NCI-H1092 (cell line): ENCODE results near the gene AIMP1.
"Not testable (repeated sequence)": the region's sequence is repeated elsewhere in the genome, so short reads cannot be mapped to it uniquely, and the experiment has no call there.

Experiments
- DNase-seq: peaks from one replicate; lab custom pipeline; 2025; lab: John Stamatoyannopoulos, UW

AIMP1 gene

DNA sequence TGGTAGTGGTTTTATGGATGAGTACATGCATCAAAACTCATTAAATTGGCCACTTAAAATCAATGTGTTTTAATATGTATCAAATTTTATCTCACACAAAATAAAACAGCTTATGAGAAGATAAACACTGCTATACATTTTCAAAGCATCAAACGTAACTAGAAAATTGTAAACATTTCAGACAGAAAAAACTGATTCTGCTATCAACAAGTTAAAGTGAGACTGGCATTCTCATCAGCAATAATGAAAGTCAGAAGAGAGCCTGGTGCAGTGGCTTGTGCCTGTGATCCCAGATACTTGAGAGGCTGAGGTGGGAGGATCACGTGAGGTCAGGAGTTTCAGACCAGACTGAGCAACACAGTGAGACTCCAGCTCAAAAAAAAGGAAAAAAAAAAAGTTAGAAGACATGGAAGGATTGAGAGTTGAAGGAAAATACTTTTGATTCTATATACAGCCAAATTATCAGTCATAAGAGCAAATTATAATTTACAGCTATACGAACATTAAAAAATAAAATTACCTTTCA lies 3.3 kb upstream of the AIMP1 start:
- no peak for DNase-seq

DNA sequence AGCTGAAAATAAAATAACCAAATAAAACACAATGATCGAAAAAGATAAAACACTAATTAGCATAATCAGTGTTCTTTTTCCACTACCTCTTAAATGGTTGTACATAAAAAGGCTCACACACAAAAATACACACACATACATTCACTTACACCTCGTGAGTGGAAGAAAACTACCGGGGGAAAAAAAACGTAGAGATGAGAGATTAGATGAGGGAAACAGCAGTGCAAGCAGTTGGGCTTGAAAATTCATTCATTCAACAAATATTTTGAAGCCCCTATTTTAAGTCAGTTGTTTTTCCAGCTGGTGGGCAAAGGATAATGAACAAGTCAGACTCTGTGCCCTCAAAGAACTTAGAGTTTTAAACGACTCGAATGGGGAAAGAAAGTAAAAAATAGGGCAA lies 1.4 kb upstream of the AIMP1 start:
- no peak for DNase-seq

- no peak for DNase-seq
Observed at GRCh38 chr4:106315476-106315967, 828 bp upstream of the AIMP1 start.

DNA sequence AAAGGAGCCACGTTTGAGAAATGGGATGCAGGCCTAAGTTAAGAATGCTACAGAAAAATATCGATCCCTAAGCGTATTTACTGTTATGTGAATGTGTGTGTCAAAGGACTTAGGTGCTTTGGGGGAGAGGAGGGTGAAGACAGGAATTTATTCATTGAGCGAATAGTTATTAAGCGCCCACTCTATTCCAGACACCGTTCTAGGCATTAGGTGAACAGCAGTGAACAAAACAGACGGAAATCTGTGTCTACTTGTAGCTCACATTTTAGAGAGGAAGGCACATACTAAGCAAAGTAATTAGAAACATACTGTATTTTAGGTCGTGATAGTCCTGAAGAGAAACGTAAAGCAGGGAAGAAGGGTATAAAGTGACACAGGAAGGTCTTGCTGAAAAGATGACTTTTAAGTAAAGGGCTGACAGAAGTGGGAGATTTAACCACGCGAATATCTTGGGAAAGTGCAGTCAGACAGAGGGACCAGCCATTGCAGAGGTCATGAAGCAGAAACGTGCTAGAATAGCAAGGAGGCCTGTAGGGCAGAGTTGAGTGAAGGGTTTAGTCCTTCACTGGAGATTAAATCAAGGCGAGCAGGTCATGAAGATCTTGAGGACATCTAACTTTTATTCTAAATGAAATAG lies 541 bp downstream of the AIMP1 start:
- DNase-seq: no peak

DNA sequence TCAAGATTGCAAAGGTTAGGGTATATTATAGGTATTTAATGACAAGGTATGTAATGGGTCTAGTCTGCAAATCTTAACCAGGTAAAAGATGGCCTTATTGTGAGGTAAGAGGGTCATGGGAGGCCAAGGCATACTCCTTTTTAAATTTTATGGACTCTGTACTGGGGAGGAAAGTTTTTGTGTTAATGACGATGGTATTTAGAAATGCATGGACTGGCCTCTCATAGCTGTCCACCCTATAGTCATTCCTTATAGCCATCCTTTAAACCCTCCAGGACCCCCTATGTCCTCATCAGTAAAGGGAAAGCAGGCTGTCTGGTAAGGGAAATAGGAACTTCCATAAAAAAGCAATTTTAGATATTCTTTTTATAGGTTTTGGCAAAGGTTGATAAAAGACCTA lies 1.5 kb downstream of the AIMP1 start:
- DNase-seq: no peak

DNA sequence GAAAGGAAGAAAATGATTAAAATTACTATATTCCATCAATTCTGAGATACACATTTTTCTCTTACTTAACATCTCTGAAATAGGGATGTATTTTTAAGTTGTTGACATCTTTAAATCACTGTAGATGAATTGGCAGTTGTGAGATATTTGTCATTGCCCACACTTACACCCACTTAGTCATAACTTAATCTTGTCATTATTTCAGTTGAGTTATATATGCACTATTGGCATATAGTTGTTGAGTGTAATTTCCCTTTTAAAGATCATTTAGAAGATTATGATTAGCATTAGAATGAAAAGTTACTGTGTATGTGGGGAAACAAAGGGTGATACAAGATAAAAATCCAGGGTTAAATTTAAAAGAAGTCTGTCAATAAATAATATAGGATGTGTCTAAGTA lies 2.2 kb downstream of the AIMP1 start:
- DNase-seq: no peak

DNA sequence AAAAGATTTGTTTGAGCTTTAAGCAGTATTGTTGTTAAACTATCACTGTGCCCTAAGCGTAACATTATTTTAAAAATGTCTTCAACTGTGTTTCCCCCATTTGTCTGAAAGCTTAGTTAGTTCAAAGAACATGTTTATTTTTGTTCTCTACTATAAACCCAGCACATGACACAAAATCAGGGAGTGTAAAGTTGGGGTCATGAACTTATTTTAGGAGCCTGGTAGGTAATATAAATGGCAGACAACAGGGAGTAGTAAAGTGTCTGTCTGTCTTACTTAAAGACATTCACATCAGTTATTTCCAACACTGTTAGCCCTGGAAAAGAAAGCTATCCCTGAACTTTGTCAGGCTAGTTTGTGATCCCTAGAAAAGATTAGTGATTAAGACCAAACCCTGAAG lies 3.9 kb downstream of the AIMP1 start:
- no peak for DNase-seq

DNA sequence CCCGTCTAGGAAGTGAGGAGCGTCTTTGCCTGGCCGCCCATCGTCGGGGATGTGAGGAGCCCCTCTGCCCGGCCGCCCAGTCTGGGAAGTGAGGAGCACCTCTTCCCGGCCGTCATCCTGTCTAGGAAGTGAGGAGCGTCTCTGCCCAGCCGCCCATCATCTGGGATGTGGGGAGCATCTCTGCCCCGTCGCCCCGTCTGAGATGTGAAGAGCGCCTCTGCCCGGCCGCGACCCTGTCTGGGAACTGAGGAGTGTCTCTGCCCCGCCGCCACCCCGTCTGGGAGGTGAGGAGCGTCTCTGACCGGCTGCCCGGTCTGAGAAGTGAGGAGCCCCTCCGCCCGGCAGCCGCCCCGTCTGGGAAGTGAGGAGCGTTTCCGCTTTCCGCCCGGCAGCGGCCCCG lies 4.8 kb downstream of the AIMP1 start:
- not testable (repeated sequence) for DNase-seq

- not testable (repeated sequence) for DNase-seq
Observed at GRCh38 chr4:106321814-106322213, 5.5 kb downstream of the AIMP1 start.

DNA sequence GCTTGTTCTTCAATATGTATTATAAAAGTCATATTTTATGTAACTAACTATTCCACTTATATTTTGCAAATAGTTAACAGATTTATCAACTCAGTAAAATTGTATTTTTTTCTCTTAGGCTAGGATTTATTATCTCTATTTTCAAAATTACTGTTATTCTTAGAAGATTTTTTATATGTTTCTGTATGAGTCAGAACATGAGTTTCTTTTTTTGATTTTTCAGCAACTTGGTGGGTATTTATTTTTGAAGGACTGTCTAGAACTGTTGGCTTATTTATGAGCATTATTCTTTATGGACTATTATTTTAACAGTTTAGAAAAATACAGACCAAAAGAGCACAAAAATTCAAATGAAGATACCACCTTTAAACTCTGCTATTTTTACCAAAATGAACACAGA lies 6.8 kb downstream of the AIMP1 start:
- DNase-seq: no peak

GRCh38 chr4:106325800-106326199 lies 9.4 kb downstream of the AIMP1 start:
- no peak for DNase-seq

DNA sequence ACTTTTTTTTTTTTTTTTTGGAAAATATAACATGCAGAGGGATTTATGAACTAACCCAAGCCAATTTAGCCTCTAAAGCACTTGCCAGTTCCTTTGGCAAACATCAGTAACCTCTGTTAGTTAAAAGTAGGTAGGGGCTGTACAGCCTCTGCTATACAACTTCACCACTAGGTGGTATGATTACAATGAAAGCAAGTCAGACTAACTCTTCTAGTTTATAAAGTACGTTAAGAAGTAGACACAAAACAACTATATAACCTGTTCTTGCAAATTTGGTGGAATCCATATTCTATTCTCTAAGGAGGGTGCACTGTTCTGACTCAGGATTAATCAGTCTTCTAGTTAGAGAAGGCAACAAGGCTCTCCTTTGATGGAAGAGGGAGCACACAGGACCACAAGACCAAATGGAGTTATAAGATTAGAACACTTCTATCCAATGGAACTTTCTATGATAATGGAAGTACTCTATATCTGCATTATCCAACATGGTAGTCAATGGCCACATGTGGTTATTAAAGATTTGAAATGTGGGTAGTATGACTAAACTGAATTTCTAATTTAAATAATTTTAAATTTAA lies 12.8 kb downstream of the AIMP1 start:
- no peak for DNase-seq

GRCh38 chr4:106333186-106333585 lies 16.8 kb downstream of the AIMP1 start:
- no peak for DNase-seq

GRCh38 chr4:106334741-106335470 lies 18.6 kb downstream of the AIMP1 start:
- no peak for DNase-seq

DNA sequence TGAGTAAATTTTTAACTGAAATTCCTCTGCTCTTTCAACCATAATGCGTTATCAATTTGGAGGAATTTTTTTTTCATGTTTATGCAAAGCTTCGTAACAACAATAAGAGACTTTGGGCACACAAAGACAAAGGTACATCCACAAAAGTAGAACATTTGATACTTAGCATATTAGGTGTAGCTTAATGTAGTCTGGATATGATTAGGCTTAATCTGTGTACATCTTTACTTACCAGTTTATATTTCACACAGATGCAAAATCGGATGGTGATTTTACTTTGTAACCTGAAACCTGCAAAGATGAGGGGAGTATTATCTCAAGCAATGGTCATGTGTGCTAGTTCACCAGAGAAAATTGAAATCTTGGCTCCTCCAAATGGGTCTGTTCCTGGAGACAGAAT lies 20.3 kb downstream of the AIMP1 start:
- no peak for DNase-seq

DNA sequence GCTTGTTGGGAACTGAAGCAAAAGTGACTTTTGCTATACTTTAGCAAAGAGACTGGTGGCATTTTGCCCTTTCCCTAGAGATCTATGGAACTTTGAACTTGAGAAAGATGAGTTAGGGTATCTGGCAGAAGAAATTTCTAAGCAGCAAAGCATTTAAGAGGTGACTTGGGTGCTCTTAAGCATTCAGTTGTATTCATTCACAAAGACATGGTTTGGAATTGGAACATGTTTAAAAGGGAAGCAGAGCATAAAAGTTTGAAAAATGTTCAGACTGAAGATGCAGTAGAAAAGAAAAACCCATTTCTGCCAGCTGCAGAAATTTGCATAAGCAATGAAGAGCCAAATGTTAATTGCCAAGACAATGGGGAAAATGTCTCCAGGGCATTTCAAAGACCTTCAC lies 21.6 kb downstream of the AIMP1 start:
- DNase-seq: no peak

DNA sequence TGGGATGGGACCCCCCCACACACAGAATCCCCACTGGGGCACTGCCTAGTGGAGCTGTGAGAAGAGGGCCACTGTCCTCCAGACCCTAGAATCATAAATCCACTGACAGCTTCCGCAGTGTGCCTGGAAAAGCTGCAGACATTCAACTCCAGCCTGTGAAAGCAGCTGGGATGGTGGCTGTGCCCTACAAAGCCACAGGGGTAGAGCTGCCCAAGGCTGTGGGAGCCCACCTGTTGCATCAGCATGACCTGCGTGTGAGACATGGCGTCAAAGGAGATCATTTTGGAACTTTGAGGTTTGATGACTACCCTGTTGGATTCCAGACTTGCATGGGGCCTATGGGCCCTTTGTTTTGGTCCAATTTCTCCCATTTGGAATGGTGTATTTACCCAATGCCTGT lies 22.3 kb downstream of the AIMP1 start:
- DNase-seq: no peak

- no peak for DNase-seq
Observed at GRCh38 chr4:106339431-106339830, 23.1 kb downstream of the AIMP1 start.

DNA sequence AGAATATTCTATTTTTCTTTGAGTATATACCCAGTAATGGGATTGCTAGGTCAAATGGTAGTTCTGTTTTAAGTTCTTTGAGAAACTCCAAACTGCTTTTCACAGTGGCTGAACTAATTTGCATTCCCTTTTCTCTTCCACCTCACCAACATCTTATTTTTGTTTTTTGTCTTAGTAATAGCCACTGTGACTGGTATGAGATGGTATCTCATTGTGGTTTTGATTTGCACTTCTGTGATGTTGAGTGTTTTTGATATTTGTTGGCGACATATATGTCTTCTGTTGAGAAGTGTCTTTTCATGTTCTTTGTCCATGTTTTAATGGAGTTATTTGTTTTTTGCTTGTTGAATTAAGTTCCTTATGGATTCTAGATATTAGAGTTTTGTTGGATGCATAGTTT lies 24.4 kb downstream of the AIMP1 start:
- no peak for DNase-seq

DNA sequence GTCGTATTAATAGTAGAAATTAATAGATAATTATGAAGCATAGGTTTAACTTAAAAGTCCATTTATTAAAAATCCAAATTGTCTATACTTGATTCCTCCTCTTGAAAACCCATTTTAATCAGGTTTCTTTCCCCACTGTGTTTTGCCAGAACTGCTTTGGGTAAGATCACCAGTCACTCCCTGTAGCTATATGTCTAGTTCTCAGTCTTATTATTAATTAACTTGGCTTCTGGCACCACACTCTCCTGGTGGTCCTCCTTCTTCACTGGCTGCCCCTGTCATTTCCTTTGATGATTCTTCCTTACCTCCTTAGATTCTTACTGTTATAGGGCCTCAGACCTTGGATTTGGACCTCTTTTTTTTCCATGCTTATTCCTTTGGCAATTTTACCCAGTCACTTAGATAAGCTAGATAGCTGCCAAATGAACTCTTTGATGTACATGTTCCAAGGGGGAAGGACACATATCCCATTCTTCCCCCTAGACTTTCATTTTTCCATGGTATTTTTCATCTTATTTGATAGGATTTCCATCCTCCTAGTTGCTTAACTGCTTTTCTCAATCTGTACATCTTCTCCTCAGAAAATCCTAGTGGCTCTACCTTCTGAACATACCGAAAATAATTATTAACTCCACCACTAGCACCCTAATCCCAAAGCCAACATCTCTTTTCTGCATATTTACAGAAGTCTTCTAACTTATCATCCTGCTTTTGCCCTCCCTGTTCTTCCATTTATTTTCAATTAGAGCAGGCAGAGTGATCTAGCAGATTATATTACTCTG lies 27.7 kb downstream of the AIMP1 start:
- DNase-seq: no peak

- DNase-seq: no peak
Observed at GRCh38 chr4:106344647-106344970, 28.3 kb downstream of the AIMP1 start.

GRCh38 chr4:106347167-106347566 lies 30.8 kb downstream of the AIMP1 start:
- no peak for DNase-seq

- DNase-seq: no peak
Observed at GRCh38 chr4:106351016-106351415, 34.7 kb downstream of the AIMP1 start.
